AML-193 (cell line): ENCODE measurements around the gene CD72.
"Not testable (repeated sequence)": the region's sequence is repeated elsewhere in the genome, so short reads cannot be mapped to it uniquely, and the experiment has no call there.

Experiments
- DNase-seq, 2 experiments: peaks; one replicate each; lab custom pipeline; 2025; lab: John Stamatoyannopoulos, UW

The CD72 gene

DNA sequence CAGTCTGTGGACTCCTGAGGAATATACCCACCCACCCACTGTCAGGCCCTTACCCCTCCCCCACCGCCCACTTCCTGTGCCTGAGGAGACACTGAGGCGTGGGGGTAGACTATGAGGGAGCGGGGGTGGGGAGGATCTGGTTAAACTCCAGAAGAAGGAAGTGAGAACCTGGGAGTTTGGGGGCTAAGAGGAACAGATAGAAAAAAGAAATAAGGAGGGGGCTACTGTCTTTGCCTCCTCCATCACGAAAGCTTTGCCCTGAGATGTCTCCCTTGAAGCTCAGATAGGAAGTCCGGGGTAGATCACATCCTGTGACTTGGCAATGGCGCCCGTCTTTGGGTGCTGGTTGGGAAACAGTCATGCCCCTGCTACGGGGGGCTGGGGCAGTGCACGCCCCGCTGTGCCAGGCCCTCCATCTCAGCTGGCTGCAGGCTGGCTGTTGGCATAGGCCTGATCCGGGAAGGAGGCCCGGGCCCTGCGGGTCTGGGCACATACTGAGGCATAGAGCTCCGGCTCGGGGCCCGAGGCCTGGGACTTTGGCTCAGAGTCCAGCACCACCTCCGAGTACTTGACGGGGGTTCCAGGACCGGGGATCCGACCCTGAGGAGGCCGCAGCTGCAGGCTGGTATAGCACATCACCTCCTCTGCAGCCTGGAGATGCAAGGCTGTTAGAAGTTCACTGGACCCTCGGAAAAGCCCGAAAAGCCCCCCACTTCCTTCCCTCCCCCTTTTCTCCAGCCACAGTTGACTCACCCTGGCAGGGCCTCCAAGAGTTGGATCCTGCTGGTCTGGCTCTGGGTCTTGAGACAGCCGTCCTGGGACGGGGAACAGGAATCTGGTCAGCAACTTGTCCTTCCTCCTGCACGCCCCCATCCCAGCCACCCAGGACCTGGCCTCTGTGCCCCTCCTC is 31.5 kb upstream of the CD72 start:
- DNase-seq: no peak

DNA sequence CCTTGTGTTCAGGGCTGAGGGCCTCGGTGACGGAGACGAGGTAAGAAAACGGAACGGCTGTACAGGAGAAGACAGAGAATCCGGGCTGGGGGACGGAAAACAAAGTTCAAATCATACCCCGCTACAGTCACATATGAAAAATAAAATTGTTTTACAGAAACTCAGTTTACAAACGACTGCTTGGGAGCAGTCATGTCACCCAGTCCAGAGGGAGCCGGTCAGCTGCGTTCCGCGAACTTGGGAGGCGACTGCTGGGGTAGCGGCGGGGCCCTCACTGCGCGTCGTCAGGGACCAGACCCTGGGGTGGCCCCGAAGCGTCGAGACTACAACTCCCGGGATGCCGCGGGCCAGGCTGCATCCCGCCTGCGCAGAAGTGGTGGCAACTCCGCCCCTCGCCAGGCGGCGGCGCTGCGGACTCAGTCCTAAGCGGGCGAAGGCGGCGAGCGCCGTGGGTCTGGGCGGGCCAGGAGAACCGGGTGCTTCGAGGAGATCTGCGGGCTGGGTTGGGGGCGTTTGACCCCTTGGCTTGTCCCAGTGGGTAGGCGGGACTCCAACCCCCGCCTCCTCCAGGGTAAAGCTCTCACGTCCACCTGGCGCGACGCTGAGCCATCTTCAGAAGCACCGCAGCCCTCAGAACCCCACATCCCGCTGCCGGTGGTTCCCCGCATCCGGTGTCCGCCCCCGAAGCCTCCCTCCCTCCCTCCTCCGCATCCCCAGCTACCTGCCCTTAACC is 28.5 kb upstream of the CD72 start:
- DNase-seq: peak; percentile 74 to 81

DNA sequence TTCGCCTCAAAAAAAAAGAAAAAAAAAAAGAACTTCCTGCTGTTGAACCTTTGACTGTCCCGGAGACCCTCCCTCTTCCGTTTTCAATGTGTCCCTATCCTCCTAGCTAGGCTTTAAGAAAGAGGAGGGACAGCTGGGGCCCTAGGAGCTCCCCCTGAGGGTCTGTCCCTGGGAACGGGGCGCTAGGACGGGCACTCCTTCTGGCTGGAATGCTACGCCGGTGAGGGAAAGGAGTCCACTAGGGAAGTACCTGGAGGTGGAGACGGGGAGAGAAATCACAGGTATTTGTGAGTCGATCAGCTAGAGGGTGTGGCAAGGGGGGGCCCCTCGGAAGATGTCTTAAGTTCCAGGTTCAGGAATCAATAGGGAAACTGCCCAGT is 27.9 kb upstream of the CD72 start:
- DNase-seq: peak in 1 of 2 experiments; percentile 18

DNA sequence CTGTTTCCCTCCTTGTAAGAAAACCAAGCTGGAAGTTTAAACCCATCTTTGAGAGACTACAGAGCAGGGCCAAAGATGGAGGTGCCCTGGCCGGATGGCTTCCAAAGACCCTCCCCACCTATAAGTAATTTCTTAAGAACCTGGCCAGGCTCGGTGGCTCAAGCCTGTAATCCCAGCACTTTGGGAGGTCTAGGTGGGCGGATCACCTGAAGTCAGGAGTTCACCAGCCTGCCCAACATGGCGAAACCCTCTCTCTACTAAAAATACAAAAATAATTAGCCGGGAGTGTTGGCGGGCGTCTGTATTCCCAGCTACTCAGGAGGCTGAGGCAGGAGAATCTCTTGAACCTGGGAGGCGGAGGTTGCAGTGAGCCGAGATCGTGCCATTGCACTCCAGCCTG is 27.5 kb upstream of the CD72 start:
- DNase-seq: not testable (repeated sequence)

DNA sequence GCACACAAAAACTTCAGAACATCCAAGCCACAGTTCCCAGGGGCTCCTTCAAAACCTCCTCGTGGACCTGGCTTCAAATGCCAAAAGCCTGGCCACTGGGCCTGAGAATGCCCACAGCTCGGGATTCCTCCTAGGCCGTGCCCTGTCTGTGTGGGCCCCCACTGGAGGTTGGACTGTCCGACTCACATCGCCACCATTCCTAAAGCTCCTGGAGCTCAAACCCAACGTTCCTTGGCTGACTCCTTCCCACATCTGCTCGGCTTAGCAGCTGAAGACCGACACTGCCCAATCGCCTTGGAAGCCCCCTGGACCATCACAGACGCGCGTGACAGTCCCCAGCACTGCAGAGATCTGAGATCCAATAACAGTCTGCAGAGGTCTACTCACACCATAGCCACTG is 24.8 kb upstream of the CD72 start:
- no peak for DNase-seq

DNA sequence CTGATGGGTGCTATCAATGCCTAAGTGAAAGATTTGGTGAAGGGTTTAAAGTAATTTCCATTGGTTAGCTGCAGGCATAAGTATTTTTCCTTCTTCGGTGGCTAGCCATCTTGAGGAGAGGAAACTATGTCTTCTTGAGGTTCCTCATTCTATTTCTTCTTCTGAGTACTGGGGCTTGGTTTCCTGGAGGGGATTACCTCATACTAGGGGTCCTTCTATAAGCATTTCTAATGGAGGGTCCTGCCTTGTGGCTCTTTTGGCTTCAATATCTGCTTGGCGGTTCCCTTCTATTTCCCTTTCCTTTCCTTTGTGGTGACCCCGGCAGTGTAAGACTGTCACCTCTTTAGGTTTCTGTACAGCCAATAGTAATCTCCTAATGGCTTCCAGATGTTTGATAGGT is 23.3 kb upstream of the CD72 start:
- DNase-seq: not testable (repeated sequence)

DNA sequence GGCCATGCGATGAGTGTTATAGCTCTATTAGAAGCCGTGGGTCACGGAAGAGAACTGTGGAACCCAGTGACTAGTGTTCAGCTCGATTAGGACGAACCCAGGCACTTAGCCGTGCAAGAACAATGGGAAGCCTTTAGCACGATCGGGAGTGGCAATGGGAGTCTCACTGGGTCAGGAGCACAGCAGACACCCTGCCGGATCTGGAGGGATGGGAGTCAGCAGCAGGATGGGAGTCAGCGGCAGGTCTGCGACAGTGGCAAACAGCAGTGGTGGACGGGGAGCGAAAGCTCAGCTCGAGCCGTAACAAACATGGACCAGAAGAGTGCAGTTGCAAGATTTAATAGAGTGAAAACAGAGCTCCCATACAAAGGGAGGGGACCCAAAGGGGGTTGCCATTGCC is 22.2 kb upstream of the CD72 start:
- not testable (repeated sequence) for DNase-seq

DNA sequence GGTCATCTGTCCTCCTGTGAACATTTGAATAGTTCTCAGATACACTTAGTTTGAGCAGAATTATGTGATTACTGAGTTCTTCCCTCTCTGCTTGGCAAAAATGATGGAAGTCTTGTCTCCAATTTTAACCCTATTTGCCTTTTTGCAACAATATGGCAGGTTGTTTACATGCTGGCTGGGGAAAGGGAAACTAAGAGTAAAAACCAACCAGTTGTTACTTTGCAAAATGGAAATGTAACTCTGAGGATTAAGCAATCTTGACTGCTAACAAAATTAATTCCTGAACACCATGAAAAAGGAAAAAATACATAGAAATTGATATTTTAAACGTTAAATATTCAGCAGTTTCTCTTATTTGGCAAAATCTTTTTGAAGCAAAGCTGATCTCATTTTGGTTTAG is 21.4 kb upstream of the CD72 start:
- DNase-seq: no peak

DNA sequence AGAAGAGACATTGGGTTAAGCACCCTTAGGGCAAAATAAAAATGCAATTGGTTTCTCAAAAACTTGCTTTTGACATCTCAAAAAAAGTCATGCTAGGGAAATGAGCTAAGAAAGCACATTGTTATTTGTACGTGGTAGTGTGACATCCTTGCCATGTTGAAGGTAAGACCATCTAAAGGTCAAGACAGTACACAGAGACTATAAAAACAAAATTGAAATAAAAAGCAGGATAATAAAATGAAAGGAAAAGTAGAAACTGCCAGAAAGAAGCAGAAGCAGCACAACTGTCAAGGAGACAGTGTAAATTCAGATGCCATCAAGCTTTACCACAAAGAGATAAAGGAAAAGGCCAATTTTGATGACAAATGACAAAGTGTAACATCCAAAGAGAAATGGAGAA is 21.0 kb upstream of the CD72 start:
- not testable (repeated sequence) for DNase-seq

DNA sequence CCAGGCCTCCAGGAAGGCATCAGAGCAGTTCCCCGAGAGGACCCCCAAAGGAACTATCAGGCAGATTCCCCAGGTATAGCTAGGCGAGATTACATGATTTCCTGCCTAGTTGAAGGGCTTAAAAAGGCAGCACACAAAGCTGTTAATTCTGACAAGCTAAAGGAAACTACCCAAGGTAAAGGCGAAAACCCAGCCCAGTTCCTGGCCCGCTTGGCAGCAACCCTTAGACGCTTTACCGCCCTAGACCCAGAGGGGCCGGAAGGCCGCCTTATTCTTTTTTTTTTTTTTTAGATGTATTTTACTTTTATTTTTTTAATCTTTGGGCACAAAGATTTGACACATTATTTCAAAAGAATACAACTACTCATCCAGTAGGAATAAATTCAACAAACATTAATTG is 20.5 kb upstream of the CD72 start:
- not testable (repeated sequence) for DNase-seq

DNA sequence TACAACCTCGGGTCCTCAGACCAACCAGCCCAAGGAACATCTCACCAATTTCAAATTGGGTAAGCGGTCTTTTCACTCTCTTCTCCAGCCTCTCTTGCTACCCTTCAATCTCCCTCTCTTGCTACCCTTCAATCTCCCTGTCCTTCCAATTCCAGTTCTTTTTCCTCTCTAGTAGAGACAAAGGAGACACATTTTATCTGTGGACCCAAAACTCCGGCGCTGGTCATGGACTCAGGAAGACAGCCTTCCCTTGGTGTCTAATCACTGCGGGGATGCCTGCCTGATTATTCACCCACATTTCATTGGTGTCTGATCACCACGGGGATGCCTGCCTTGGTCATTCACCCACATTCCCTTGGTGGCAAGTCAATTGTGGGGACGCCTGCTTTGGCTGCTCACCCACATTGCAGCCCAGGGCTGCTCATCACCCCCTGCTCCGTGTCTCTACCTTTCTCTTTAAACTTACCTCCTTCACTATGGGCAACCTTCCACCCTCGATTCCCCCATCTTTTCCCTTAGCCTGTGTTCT is 19.3 kb upstream of the CD72 start:
- not testable (repeated sequence) for DNase-seq

DNA sequence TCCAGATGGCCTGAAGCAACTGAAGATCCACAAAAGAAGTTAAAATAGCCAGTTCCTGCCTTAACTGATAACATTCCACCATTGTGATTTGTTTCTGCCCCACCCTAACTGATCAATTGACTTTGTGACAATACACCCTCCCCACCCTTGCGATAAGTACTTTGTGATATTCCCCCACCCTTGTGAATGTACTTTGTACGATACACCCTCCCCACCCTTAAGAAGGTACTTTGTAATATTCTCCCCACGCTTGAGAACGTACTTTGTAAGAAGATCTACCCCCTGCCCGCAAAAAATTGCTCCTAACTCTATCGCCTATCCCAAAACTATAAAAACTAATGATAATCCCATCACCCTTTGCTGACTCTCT is 18.6 kb upstream of the CD72 start:
- DNase-seq: not testable (repeated sequence)

DNA sequence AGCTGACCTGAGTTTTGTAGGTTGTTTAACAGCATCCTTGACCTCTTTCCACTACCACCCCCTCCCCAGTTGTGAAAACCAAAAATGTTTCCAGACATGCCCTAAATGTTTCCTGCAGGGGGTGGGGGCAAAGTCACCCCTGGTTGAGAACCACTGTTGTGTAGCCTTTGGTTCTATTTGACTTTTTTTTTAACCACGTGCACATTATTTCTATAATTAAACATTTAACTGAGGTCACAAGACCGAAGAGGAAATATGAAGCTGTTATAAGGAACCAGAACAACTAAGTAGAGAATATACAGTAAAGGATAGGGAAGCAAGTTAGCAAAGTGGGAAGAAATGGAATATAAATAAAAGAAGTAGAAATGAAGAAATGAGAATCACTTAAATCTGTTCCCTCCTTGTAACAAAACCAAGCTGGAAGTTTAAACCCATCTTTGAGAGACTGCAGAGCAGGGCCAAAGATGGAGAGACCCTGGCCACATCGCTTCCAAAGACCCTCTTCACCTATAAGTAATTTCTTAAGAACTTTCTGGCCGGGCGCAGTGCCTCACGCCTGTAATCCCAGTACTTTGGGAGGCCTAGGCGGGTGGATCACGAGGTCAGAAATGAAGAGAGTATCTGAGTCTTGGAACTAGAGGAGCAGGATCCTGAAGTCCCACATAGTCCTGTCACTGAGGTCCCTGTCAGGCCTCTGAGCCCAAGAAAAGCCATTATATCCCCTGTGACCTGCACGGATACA is 18.1 kb upstream of the CD72 start:
- no peak for DNase-seq

DNA sequence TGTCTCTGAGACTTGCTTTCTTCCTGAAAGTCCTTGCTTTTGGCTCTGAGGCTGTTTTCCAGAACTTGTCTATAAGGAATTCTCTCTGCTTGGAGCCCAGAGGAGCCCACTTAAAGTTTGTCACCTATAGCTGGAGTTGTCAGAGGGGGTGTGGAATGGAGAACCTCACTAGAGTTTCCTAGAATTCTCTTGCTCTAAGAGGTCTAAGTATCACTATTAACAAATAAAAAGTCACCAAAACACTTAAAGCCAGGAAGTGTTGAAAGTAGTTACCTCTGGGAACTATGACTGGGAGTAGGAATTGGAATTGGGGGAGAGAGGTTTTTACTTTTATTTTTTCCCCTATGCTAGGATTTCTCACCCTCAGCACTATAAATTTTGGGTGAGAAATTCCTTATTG is 17.5 kb upstream of the CD72 start:
- no peak for DNase-seq

DNA sequence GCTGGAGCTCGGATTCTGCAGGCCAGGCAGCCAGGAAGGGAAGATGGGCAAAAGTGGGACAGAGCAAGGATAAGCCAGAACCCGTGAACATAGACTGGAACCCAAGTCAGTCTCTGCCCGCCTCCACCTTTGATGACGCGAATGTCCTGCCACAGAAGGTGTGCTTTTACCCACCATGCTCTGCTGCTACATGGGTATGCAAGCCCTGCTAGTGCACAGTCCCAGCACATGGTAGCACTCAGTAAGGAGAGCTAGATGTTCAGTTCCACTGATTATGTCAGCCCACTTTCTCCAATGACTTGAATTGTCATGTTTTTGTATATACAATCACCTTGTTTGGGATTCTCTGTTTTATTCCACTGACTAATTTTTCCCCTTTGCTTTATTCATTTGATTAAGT is 11.4 kb upstream of the CD72 start:
- no peak for DNase-seq

DNA sequence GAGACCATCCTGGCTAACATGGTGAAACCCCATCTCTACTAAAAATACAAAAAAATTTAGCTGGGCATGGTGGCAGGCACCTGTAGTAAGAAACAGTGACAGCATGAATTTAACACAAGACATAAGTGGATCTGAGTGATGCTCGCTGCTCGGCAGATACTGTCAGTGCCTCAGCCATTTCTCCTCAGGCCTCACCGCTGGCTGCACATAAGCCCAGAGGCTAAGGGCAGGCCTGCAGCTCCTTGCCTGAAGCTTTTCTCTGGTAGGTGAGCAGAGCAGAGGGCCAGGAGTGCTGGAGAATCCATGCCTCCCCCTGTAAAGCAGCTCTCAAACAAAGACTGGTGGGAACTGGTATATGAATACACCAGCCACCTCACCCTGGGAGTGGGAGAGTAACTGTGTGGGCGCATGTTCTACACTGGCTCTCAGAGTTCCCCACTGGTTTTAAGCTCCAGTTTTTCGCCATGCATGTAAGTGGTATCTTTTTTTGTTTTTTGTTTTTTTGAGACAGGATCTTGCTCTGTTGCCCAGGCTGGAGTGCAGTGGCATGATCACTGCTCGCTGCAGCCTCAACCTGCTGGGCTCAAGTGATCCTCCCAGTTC is 10.3 kb upstream of the CD72 start:
- no peak for DNase-seq

DNA sequence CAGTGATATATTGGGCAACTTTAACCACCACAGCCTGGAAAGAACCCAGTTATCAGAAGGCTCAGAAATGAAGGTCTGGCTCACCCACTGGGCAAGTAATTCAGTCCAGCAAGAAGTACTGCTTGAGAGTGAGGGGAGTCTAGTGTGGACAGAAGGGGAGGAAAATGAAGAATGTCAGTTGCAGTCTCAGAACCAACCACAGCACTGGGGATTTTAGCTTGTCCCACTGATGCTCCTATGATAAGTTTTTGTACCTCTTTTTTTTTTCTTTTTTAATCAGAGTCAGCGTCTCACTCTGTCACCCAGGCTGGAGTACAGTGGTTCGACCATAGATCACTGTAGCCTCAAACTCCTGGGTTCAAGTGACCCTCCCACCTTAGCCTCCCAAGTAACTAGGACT is 9.4 kb upstream of the CD72 start:
- no peak for DNase-seq

DNA sequence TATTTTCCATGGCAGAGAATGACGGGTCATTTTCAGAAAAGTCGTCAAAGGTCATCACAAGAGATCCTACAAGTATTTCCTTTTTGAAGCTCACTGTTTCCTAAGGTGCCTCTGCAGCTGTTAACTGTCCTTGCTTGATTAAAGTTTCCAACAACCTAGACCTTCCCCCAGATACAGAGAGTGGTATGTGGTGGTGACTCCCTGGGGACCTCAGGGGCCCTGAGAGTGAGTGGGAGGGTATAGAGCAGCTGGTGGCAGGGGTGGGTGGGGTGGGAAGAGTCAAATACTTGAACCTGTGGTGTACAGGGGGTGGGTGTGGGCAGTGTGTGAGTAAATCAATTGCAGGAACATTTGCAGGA is 1.6 kb upstream of the CD72 start:
- no peak for DNase-seq

DNA sequence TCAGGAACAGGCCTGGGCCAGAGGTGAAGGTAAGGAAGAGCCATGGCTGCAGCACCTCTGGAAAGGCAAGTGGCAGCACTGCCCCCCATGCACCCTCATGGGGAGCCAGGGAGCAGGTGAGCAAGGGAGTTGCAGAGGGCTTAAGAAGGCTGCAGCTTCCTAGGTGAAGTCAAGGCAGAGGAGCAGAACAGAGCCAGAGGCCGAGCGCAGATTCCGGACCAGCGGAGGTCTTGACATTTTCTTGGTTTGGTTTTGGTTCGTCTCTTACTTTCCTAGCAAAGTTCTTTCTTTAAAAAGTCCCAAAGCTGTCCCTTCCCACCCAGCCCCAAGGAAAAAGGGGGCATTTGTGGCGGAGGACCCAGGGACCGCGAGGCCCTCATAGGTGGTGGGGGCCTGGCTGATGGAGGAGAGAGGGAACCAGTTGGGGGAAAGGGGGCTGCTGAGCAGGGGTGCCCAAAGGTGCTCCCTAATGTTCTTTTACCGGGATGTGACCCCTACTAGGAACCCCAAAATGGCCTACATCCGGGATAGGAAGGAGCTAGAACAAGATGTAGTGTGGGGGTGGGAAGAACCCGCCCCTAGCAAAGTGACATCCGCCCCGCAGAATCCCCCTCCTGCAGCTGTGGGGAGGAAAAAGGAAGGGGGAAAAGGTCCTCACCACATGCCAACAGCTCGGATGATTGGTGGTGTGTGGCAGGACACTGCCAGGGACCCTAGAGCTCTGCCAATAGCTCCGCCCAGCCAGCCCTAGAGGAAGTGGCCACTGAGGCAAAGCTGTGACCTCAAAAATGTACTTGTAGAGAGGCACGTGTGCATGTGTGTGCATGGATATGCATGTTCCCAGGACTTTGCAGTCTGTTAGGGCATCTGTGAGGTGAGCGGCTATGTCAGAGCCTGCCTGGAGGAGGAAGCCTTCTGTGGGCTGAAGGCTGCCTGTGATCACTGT is 914 bp upstream of the CD72 start:
- no peak for DNase-seq

DNA sequence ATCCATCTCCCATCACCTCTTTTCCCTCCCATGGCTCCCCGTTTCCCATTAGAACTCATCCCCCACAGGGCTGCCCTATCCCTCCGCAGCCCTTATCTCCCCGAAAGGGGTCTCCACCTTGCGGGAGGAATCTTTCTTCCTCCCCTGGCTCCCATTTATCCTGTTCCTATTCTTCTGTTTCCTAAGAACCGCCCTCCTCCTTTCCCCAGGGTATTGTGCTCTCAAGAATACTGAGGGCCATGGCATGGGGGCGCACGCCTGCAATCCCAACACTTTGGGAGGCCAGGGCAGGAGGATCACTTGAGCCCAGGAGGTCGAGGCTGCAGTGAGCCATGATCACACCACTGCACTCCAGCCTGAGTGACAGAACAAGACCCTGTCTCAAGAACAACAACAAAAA is 665 bp downstream of the CD72 start:
- DNase-seq: no peak
